ENCODE data around the gene ADAMTSL1.

ADAMTSL1 gene

DNA sequence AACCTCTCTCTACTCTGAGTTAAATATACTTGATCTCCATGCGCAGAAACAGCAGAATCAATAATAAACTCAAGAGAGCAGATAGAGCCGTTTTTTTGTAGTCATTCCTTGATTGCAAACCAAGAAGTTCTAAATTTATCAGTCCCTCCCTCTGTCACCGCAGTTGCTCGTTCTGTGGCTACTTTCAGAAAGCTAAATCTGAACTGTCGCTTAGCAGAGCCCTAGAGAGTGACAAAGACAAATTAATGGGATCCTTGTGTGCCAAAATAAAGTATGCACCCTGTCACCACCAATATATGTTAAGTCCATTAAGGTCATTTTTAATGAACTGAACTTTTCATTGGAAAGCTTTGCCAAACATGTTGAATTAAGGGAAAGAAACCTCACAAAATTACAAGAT lies 218.3 kb downstream of the ADAMTSL1 start (continued):
- TF ChIP-seq, protein P1, sequence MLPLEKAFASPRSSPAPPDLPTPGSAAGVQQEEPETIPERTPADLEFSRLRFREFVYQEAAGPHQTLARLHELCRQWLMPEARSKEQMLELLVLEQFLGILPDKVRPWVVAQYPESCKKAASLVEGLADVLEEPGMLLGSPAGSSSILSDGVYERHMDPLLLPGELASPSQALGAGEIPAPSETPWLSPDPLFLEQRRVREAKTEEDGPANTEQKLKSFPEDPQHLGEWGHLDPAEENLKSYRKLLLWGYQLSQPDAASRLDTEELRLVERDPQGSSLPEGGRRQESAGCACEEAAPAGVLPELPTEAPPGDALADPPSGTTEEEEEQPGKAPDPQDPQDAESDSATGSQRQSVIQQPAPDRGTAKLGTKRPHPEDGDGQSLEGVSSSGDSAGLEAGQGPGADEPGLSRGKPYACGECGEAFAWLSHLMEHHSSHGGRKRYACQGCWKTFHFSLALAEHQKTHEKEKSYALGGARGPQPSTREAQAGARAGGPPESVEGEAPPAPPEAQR (tag by site-specific recombination; IDR thresholded peaks at IDR 0.05) = no peak
- no peak for TF ChIP-seq ZNF175 (tag by site-specific recombination; IDR thresholded peaks at IDR 0.05)
- TF ChIP-seq SETDB1 (IDR thresholded peaks at IDR 0.05; ENCODE audit: insufficient read length, low read length) = no peak
- no peak for TF ChIP-seq ZBTB49 (tag by site-specific recombination; IDR thresholded peaks at IDR 0.05; ENCODE audit: low read depth)
- TF ChIP-seq ZNF48 (tag by site-specific recombination; IDR thresholded peaks at IDR 0.05) = no peak
- no peak for TF ChIP-seq PRDM2 (tag by site-specific recombination; IDR thresholded peaks at IDR 0.05; ENCODE audit: borderline replicate concordance)
- TF ChIP-seq ZNF529 (tag by site-specific recombination; IDR thresholded peaks at IDR 0.05; ENCODE audit: insufficient replicate concordance) = no peak
- no peak for TF ChIP-seq SP2 (tag by site-specific recombination; IDR thresholded peaks at IDR 0.05)
- no peak for TF ChIP-seq ZNF585B (tag by site-specific recombination; IDR thresholded peaks at IDR 0.05)
- no peak for TF ChIP-seq KLF16 (tag by site-specific recombination; IDR thresholded peaks at IDR 0.05)
- no peak for TF ChIP-seq ZNF132 (tag by site-specific recombination; IDR thresholded peaks at IDR 0.05; ENCODE audit: borderline replicate concordance)
- TF ChIP-seq ZNF830 (tag by site-specific recombination; IDR thresholded peaks at IDR 0.05; ENCODE audit: low read depth) = no peak

DNA sequence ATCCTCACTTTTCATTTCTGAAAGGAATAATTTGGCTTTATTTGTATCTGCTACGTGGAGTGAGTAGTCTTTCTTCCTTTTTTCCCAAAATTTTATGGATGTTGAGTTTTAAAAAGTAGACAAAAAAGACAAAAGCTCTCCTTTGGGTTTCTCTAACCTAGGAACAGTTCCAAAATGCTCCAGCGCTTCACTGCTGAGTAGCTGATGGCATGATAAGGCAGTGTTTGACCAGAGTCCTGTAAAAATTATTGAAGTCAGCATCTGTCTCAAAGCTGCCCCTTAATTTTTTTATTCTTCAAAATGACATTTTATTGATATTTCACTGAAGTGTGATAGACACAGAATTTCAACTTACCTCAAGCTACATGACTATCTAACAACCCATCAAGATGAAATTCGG lies 219.0 kb downstream of the ADAMTSL1 start:
- Histone ChIP-seq H3K27ac (ENCODE audit: extremely low read depth, low read depth, low read length) (no peak overlapping the region), H3K9me3 (ENCODE audit: control insufficient read depth, insufficient read depth, low read depth, low read length) (no peaks in the 10 kb centered on the region), H3K36me3 (ENCODE audit: control insufficient read depth in 2 of 2, insufficient read depth in 1 of 2, low read length in 2 of 2) (no peaks in the 10 kb centered on the region), H3K4me1 (ENCODE audit: control insufficient read depth, insufficient read depth, low read length) (no peaks in the 10 kb centered on the region), H3K4me3 (ENCODE audit: low read depth, low read length) (no peak overlapping the region)
- ChIA-PET CTCF (no interaction called here), POLR2A (no interaction called here)
- TF ChIP-seq ZNF140 (tag by site-specific recombination; IDR thresholded peaks at IDR 0.05) (no peak), ZNF488 (tag by site-specific recombination; IDR thresholded peaks at IDR 0.05) (no peak), SALL2 (tag by site-specific recombination; IDR thresholded peaks at IDR 0.05; ENCODE audit: borderline replicate concordance) (no peak), GLIS2 (tag by site-specific recombination; IDR thresholded peaks at IDR 0.05) (no peak), SETDB1 (IDR thresholded peaks at IDR 0.05; ENCODE audit: insufficient read length, low read length) (no peak), ATF2 (tag by site-specific recombination; IDR thresholded peaks at IDR 0.05; ENCODE audit: low read depth) (no peak), GLIS1 (tag by site-specific recombination; IDR thresholded peaks at IDR 0.05) (no peak), ZNF112 (tag by site-specific recombination; IDR thresholded peaks at IDR 0.05) (no peak), ZNF768 (tag by site-specific recombination; IDR thresholded peaks at IDR 0.05) (no peak), ZNF670 (tag by site-specific recombination; IDR thresholded peaks at IDR 0.05; ENCODE audit: low read depth) (no peak)
